Caco-2 (cell line): ENCODE results near the gene PTAFR. TPM values are rescaled to one million over a fixed set of nuclear protein-coding genes. Genes with fewer than 3 reads are reported as not detected.

Experiments used
- BruUV-seq: library from RNA; stranded (reverse); fragments of 400-500 nt; replicated peaks from 2 replicates; lab custom pipeline; 2021; lab: Mats Ljungman, UMichigan
- CTCF ChIA-PET: fragments of 300-600 bp; sonication (Branson Sonifier 250); formaldehyde crosslinking; loops from one replicate; lab custom pipeline; 2022; ENCODE audit warnings: antibody characterized with exemption; lab: Charles Lee
- POLR2A ChIA-PET: fragments of 300-600 bp; sonication (Branson Sonifier 250); formaldehyde crosslinking; loops from one replicate; lab custom pipeline; 2022; ENCODE audit warnings: antibody characterized with exemption; lab: Charles Lee
- DNase-seq, 2 experiments: peaks; one replicate each; pipeline versions ENCODE4 v3.0.0 to v3.0.0-alpha.2; 2020 to 2022
- H3K27me3 ChIP-seq: replicated peaks from 2 replicates; pipeline ENCODE4 v1.6.0; 2011; ENCODE audit warnings: low read length; ENCODE audit not compliant: control insufficient read depth, insufficient read depth
- H3K36me3 ChIP-seq: 2 replicates; pipeline ENCODE4 v1.5.1; 2011; ENCODE audit warnings: low read length; ENCODE audit not compliant: control insufficient read depth, insufficient read depth
- H3K4me1 ChIP-seq: fragments of 250-450 bp; sonication (Bioruptor Pico); 2 replicates; pipeline ENCODE4 v1.5.1; 2020; ENCODE audit warnings: mild to moderate bottlenecking
- H3K4me3 ChIP-seq: 2 replicates; pipeline ENCODE4 v1.5.1; 2011; ENCODE audit warnings: low read depth, mild to moderate bottlenecking, control low read depth, low read length
- H3K9me3 ChIP-seq: fragments of 250-450 bp; sonication (Bioruptor Pico); 2 replicates; pipeline ENCODE4 v1.5.1; 2020; ENCODE audit warnings: mild to moderate bottlenecking, moderate library complexity
- H3K27ac Mint-ChIP-seq: one replicate; pipeline ENCODE4 v1.8.0; 2022; ENCODE audit warnings: mixed read lengths; ENCODE audit not compliant: unreplicated experiment
- H3K27me3 Mint-ChIP-seq: one replicate; pipeline ENCODE4 v1.8.0; 2022; ENCODE audit warnings: mixed read lengths; ENCODE audit not compliant: insufficient read depth, unreplicated experiment
- H3K36me3 Mint-ChIP-seq: one replicate; pipeline ENCODE4 v1.8.0; 2022; ENCODE audit warnings: mild to moderate bottlenecking, mixed read lengths; ENCODE audit not compliant: insufficient read depth, unreplicated experiment
- H3K4me1 Mint-ChIP-seq: one replicate; pipeline ENCODE4 v1.8.0; 2022; ENCODE audit warnings: low read depth, mixed read lengths; ENCODE audit not compliant: unreplicated experiment
- H3K4me3 Mint-ChIP-seq: one replicate; pipeline ENCODE4 v1.8.0; 2022; ENCODE audit warnings: mild to moderate bottlenecking, moderate library complexity, mixed read lengths; ENCODE audit not compliant: unreplicated experiment
- H3K9me3 Mint-ChIP-seq: one replicate; pipeline ENCODE4 v1.8.0; 2022; ENCODE audit warnings: mixed read lengths; ENCODE audit not compliant: unreplicated experiment
- intact Hi-C: fragments of 100-400 bp; cut with micrococcal nuclease; formaldehyde crosslinking; loops from one replicate; pipeline ENCODE4 v1.10.0; 2022; ENCODE audit not compliant: unreplicated experiment
- total RNA-seq: library from RNA; stranded (reverse); gene quantifications from 2 replicates; pipeline ENCODE4 v1.2.3, GENCODE V29; 2022
- TF ChIP-seq, protein P1 (sequence below), 2 experiments: fragments of 200-600 bp in 1 of 2; IDR thresholded peaks; 1 replicate in 1 of 2; 2 replicates in 1 of 2; pipeline versions ENCODE4 v1.5.1 to v1.8.0; 2011 to 2022; ENCODE audit warnings: antibody characterized with exemption in 1 of 2, control low read depth in 1 of 2, inconsistent platforms in 1 of 2, low read depth in 1 of 2, low read length in 1 of 2, mild to moderate bottlenecking in 1 of 2, moderate library complexity in 1 of 2; ENCODE audit not compliant: insufficient read depth in 1 of 2, severe bottlenecking in 1 of 2, unreplicated experiment in 1 of 2

The PTAFR gene
- total RNA-seq, 1 experiment from 2014 or later, result 0.32 TPM

DNA sequence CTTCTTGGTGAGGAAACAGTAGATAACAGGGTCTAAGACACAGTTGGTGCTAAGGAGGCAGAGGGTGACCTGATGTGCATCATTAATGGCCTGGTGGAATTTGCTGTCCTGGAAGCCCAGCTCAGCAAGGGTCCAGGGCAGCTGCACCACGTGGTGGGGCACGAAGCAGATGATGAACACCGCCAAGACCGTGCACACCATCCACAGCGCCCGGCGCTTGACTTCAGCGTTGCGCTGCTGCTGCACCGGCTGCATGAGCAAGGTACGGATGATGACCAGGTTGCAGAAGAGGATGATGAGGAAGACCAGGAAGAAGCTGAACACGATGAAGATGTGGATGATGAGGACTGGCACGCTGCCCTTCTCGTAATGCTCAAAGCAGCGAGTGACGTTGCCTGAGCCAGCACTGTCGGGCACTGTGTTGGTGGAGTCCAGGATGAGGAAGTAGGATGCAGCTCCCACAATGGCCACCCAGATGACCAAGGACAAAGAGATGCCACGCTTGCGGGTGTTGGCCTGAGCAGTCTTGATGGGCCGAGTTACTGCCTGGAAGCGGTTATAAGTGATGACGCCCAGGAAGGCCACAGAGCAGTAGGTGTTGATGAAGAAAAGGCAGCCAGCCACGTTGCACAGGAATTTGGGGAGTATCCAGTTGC, 26.2 kb downstream of the PTAFR start:
- CTCF ChIA-PET, result no interaction called here
- Histone ChIP-seq H3K4me1 (no peaks in the 10 kb centered on the region), H3K4me3 (no peak overlapping the region), H3K9me3 (no peaks in the 10 kb centered on the region), H3K36me3 (no peaks in the 10 kb centered on the region), H3K27me3 (no peaks in the 10 kb centered on the region)
- no peaks in the 10 kb centered on the region for H3K27me3 Mint-ChIP-seq
- POLR2A ChIA-PET, result no interaction called here
- no peaks in the 10 kb centered on the region for H3K9me3 Mint-ChIP-seq
- DNase-seq, result no peak
- no peak overlapping the region for H3K27ac Mint-ChIP-seq
- no peaks in the 10 kb centered on the region for H3K4me1 Mint-ChIP-seq
- H3K4me3 Mint-ChIP-seq, result no peak overlapping the region
- no TSS peak for BruUV-seq
- intact Hi-C loops, result no loop called here
- no peaks in the 10 kb centered on the region for H3K36me3 Mint-ChIP-seq
- TF ChIP-seq, protein P1, sequence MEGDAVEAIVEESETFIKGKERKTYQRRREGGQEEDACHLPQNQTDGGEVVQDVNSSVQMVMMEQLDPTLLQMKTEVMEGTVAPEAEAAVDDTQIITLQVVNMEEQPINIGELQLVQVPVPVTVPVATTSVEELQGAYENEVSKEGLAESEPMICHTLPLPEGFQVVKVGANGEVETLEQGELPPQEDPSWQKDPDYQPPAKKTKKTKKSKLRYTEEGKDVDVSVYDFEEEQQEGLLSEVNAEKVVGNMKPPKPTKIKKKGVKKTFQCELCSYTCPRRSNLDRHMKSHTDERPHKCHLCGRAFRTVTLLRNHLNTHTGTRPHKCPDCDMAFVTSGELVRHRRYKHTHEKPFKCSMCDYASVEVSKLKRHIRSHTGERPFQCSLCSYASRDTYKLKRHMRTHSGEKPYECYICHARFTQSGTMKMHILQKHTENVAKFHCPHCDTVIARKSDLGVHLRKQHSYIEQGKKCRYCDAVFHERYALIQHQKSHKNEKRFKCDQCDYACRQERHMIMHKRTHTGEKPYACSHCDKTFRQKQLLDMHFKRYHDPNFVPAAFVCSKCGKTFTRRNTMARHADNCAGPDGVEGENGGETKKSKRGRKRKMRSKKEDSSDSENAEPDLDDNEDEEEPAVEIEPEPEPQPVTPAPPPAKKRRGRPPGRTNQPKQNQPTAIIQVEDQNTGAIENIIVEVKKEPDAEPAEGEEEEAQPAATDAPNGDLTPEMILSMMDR (IDR thresholded peaks at IDR 0.05; ENCODE audit: insufficient read depth in 1 of 2, low read depth in 1 of 2, low read length in 1 of 2, severe bottlenecking in 1 of 2, unreplicated experiment in 1 of 2), result no peak

DNA sequence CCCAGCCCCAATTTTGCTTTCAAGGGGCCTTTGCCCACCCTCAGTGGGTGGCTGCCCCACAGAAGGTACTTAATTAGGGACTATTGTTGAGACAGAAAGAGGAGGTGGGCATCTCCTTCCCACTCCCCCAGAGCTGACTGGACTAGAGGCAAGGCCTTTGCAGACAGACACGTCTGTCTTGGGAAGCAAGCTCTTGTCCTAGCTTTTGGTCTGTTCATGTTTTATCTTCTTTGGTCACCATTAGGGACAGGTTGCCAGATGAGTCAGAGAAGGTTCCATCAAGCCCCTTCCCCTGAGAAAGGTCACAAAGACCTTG, 27.7 kb downstream of the PTAFR start:
- intact Hi-C loops, result no loop called here
- H3K9me3 ChIP-seq, result no peaks in the 10 kb centered on the region
- H3K27me3 ChIP-seq, result no peaks in the 10 kb centered on the region
- no peak for DNase-seq
- Mint-ChIP-seq H3K4me3 (no peak overlapping the region), H3K9me3 (no peaks in the 10 kb centered on the region), H3K4me1 (no peaks in the 10 kb centered on the region), H3K36me3 (no peaks in the 10 kb centered on the region), H3K27me3 (no peaks in the 10 kb centered on the region), H3K27ac (no peak overlapping the region)
- no peaks in the 10 kb centered on the region for H3K36me3 ChIP-seq
- no peaks in the 10 kb centered on the region for H3K4me1 ChIP-seq
- CTCF ChIA-PET, result no interaction called here
- TF ChIP-seq, protein P1 (IDR thresholded peaks at IDR 0.05; ENCODE audit: insufficient read depth in 1 of 2, low read depth in 1 of 2, low read length in 1 of 2, severe bottlenecking in 1 of 2, unreplicated experiment in 1 of 2), result no peak
- no peak overlapping the region for H3K4me3 ChIP-seq
- BruUV-seq, result no TSS peak
- POLR2A ChIA-PET, result no interaction called here

DNA sequence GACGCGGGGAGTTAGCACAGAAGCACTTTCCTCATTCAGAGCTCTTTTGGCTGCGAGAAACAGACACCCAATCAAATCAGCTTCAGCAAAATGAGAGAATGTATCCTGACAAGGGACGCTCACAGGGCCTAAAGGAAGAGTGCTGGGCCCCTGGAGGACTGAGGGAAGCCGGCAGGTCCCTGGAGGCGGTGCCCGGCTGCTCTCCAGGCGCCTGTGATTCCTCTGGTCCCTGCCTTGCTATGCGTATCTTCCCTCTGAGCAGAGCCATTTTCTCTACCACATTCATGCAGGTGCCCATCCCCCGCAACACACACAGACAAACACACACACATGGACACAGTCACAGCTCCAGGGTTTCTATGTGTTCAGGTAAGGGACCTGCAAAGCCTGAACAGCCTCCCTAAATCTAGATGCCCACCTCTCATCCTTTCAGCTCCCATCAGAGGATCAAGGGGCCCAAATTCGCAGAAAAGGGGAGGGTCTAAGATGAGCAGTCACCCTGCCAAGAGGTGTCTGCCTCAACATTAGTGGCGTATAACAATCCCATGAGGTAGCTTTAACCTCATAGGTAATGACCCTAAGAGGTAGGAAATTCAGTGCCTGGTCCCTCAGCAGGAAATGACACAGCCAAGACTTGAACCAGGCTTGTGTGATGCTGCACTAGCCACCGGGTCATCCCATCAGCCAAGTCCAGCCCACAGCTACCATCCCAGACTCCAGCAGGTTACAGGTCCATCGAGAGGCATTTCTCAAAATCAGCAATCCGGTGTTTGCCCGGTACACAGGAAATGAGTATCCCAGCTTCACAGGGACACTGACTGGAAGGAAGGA, 29.0 kb downstream of the PTAFR start:
- Histone ChIP-seq H3K36me3 (no peaks in the 10 kb centered on the region), H3K27me3 (no peaks in the 10 kb centered on the region), H3K4me3 (no peak overlapping the region), H3K9me3 (no peaks in the 10 kb centered on the region), H3K4me1 (no peaks in the 10 kb centered on the region)
- H3K27ac Mint-ChIP-seq, result no peak overlapping the region
- H3K9me3 Mint-ChIP-seq, result no peaks in the 10 kb centered on the region
- no peak overlapping the region for H3K4me3 Mint-ChIP-seq
- ChIA-PET POLR2A (no interaction called here), CTCF (no interaction called here)
- intact Hi-C loops, result no loop called here
- no peak for DNase-seq
- no TSS peak for BruUV-seq
- no peaks in the 10 kb centered on the region for H3K36me3 Mint-ChIP-seq
- no peaks in the 10 kb centered on the region for H3K4me1 Mint-ChIP-seq
- TF ChIP-seq, protein P1 (IDR thresholded peaks at IDR 0.05; ENCODE audit: insufficient read depth in 1 of 2, low read depth in 1 of 2, low read length in 1 of 2, severe bottlenecking in 1 of 2, unreplicated experiment in 1 of 2), result no peak
- no peaks in the 10 kb centered on the region for H3K27me3 Mint-ChIP-seq
